ENCODE data around the gene AGTRAP. TPM values are rescaled to one million over a fixed set of nuclear protein-coding genes. Genes with fewer than 3 reads are reported as not detected.

The AGTRAP gene
- total RNA-seq, 2 donors from 2014 or later: 12.6 to 13.4 TPM

- Mint-ChIP-seq H3K4me3 (no peak overlapping the region), H3K27ac (no peak overlapping the region)
- no peak for DNase-seq
Measured at GRCh38 chr1:11700601-11701467, 35.1 kb upstream of the AGTRAP start.

DNA sequence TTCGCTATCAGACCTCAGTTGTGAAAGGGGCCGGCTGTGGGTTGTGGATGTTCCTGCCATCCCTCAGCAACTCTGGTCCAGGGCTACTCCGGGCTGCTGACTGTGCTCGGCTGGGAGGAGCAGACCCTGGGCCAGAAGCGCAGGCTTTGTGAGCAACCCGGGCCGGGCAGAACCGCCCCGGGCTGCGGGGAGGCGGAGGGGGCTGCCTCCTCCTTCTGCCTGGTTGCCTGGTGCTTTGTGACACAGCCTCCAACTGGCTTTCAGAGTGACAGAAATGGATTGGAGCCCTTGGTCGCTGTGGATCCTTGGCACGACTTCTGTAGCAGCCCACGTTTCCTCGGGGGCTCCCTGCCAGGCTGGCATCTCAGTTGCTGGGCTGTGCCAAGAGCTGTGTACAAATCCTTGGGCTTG, 34.4 kb upstream of the AGTRAP start:
- H3K4me3 Mint-ChIP-seq: no peak overlapping the region
- ATAC-seq (replicated peaks in 1 of 2) (no peak), DNase-seq (no peak)
- H3K27me3 Mint-ChIP-seq (ENCODE audit: low read depth): peaks cover 7% of the 10 kb centered on the region
- H3K9me3 Mint-ChIP-seq: no peaks in the 10 kb centered on the region
- no peaks in the 10 kb centered on the region for H3K36me3 Mint-ChIP-seq (ENCODE audit: insufficient read depth in 2 of 2)
- no peaks in the 10 kb centered on the region for H3K4me1 Mint-ChIP-seq (ENCODE audit: low read depth)
- no peak overlapping the region for H3K27ac Mint-ChIP-seq

More at GRCh38 chr1:11700601-11701467, 35.1 kb upstream of the AGTRAP start:
- Mint-ChIP-seq H3K27me3 (ENCODE audit: low read depth) (peaks cover 7% of the 10 kb centered on the region), H3K36me3 (ENCODE audit: insufficient read depth in 2 of 2) (no peaks in the 10 kb centered on the region), H3K9me3 (no peaks in the 10 kb centered on the region), H3K4me1 (ENCODE audit: low read depth) (no peaks in the 10 kb centered on the region)
- no peak for ATAC-seq (replicated peaks in 1 of 2)

DNA sequence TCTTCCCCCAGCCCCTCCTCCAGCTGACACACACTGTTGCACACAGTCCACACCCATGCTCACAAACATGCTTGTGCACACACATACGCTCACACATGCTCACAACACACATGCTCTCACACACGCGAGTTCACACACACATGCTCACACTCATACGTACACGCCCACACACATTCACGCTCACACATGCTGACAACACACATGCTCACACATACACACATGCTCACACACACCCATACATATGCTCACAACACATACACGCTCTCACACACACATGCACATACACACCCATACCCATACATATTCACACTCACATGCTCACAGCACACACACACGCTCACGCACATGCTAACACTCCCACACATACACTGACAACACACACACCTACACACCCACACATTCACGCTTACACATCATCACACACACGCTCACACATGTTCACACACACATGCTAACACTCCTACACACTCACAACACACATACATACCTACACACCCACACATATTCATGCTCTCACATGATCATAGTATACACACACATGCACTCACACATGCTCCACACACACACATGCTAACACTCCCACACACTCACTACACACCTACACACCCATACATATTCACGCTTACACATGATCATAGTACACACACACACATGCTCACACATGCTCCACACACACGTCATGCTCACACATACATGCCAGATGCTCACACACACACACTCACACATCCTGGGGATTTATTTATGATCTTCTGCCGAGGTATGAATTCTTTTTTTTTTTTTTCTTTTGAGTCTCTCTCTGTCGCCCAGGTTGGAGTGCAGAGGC, 33.7 kb upstream of the AGTRAP start:
- Mint-ChIP-seq H3K9me3 (no peaks in the 10 kb centered on the region), H3K27ac (no peak overlapping the region)

GRCh38 chr1:11703357-11704193, 32.4 kb upstream of the AGTRAP start:
- Mint-ChIP-seq H3K27ac (no peak overlapping the region), H3K9me3 (no peaks in the 10 kb centered on the region), H3K36me3 (ENCODE audit: insufficient read depth in 2 of 2) (no peaks in the 10 kb centered on the region), H3K27me3 (ENCODE audit: low read depth) (peaks cover 7% of the 10 kb centered on the region), H3K4me3 (no peak overlapping the region), H3K4me1 (ENCODE audit: low read depth) (no peaks in the 10 kb centered on the region)
- ATAC-seq (replicated peaks in 1 of 2): no peak
- no peak for DNase-seq

More for the DNA sequence above, 33.7 kb upstream of the AGTRAP start:
- Mint-ChIP-seq H3K36me3 (ENCODE audit: insufficient read depth in 2 of 2) (no peaks in the 10 kb centered on the region), H3K4me1 (ENCODE audit: low read depth) (no peaks in the 10 kb centered on the region), H3K27me3 (ENCODE audit: low read depth) (peaks cover 7% of the 10 kb centered on the region), H3K4me3 (no peak overlapping the region)
- DNase-seq (no peak), ATAC-seq (replicated peaks in 1 of 2) (no peak)

- H3K4me1 Mint-ChIP-seq (ENCODE audit: low read depth): no peaks in the 10 kb centered on the region
- peaks cover 7% of the 10 kb centered on the region for H3K27me3 Mint-ChIP-seq (ENCODE audit: low read depth)
- DNase-seq (no peak), ATAC-seq (replicated peaks in 1 of 2) (no peak)
- no peaks in the 10 kb centered on the region for H3K36me3 Mint-ChIP-seq (ENCODE audit: insufficient read depth in 2 of 2)
- H3K27ac Mint-ChIP-seq: no peak overlapping the region
- no peak overlapping the region for H3K4me3 Mint-ChIP-seq
- no peaks in the 10 kb centered on the region for H3K9me3 Mint-ChIP-seq
Measured at GRCh38 chr1:11704194-11704529, 31.8 kb upstream of the AGTRAP start.

GRCh38 chr1:11704691-11705475, 31.1 kb upstream of the AGTRAP start:
- no peak overlapping the region for H3K27ac Mint-ChIP-seq
- no peak overlapping the region for H3K4me3 Mint-ChIP-seq
- H3K36me3 Mint-ChIP-seq (ENCODE audit: insufficient read depth in 2 of 2): no peaks in the 10 kb centered on the region
- ATAC-seq (replicated peaks in 1 of 2) (no peak), DNase-seq (no peak)
- no peaks in the 10 kb centered on the region for H3K4me1 Mint-ChIP-seq (ENCODE audit: low read depth)
- H3K9me3 Mint-ChIP-seq: no peaks in the 10 kb centered on the region
- H3K27me3 Mint-ChIP-seq (ENCODE audit: low read depth): peaks cover 7% of the 10 kb centered on the region

DNA sequence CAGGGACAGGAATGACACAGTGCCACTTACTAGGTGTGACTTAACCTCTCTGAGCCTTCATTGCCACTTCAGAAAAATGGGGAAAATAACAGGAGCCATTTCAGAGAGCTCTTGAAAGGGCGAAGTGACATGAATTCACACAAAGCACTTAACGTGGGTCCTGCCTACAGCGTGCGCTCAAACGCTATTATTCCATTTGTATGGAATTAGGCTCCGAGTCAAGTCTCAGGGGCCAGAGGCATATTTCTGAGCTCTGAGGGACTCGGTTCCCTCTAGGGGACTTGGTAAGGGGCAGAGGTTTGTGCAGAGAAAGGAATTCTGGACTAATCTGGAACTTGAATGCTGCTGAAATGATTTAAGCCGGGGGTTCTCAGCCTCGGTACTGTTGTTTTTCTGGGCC, 30.3 kb upstream of the AGTRAP start:
- peaks cover 7% of the 10 kb centered on the region for H3K27me3 Mint-ChIP-seq (ENCODE audit: low read depth)
- no peaks in the 10 kb centered on the region for H3K9me3 Mint-ChIP-seq
- no peaks in the 10 kb centered on the region for H3K36me3 Mint-ChIP-seq (ENCODE audit: insufficient read depth in 2 of 2)
- ATAC-seq (replicated peaks in 1 of 2) (no peak), DNase-seq (no peak)
- H3K27ac Mint-ChIP-seq: no peak overlapping the region
- no peaks in the 10 kb centered on the region for H3K4me1 Mint-ChIP-seq (ENCODE audit: low read depth)
- no peak overlapping the region for H3K4me3 Mint-ChIP-seq

DNA sequence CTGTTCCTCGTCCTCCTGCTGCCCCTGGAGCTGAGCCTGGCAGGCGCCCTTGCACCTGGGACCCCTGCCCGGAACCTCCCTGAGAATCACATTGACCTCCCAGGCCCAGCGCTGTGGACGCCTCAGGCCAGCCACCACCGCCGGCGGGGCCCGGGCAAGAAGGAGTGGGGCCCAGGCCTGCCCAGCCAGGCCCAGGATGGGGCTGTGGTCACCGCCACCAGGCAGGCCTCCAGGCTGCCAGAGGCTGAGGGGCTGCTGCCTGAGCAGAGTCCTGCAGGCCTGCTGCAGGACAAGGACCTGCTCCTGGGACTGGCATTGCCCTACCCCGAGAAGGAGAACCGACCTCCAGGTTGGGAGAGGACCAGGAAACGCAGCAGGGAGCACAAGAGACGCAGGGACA, 29.6 kb upstream of the AGTRAP start:
- peaks cover 7% of the 10 kb centered on the region for H3K27me3 Mint-ChIP-seq (ENCODE audit: low read depth)
- DNase-seq (no peak), ATAC-seq (replicated peaks in 1 of 2) (no peak)
- H3K27ac Mint-ChIP-seq: no peak overlapping the region
- H3K4me3 Mint-ChIP-seq: no peak overlapping the region
- H3K36me3 Mint-ChIP-seq (ENCODE audit: insufficient read depth in 2 of 2): no peaks in the 10 kb centered on the region
- no peaks in the 10 kb centered on the region for H3K9me3 Mint-ChIP-seq
- H3K4me1 Mint-ChIP-seq (ENCODE audit: low read depth): no peaks in the 10 kb centered on the region

GRCh38 chr1:11707621-11708276, 28.2 kb upstream of the AGTRAP start:
- H3K27me3 Mint-ChIP-seq (ENCODE audit: low read depth): peaks cover 7% of the 10 kb centered on the region
- no peaks in the 10 kb centered on the region for H3K9me3 Mint-ChIP-seq

DNA sequence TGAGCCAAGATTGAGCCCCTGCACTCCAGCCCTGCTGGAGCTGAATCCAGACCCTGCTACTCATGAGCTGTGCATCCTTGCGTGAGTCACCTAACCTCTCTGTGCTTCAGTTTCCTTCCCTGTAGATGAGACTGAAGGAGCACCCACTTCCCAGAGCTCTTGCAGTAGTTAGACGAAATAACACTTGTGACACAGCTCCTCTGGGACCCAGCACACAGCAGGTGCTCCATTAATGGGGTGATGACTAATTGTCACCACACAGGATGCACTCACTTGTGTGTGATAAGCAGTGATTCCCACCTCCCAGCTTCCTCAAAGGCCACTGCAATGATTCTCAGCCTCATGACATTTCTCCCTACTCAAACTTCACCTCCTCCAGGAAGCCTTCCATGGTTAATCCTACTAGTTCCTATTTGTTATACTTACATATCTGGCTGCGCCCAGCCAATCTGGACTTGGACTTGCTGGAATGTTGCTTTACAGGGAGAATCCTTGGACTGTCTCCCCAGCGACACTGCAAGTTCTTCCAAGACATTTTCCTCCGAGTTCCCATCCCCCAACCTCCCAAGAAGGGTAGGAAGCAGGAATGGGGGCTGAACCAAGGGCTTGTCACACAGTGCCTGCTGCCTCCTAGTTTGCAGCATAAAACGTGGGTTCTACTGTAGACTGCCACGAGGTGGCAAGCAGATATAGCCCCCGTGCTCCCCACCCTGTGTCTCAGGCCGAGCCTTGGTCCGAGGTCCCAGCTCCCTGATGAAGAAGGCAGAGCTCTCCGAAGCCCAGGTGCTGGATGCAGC, 27.2 kb upstream of the AGTRAP start:
- Mint-ChIP-seq H3K36me3 (ENCODE audit: insufficient read depth in 2 of 2) (no peaks in the 10 kb centered on the region), H3K4me3 (no peak overlapping the region), H3K9me3 (no peaks in the 10 kb centered on the region), H3K4me1 (ENCODE audit: low read depth) (no peaks in the 10 kb centered on the region), H3K27me3 (ENCODE audit: low read depth) (peaks cover 7% of the 10 kb centered on the region), H3K27ac (no peak overlapping the region)
- DNase-seq (no peak), ATAC-seq (replicated peaks in 1 of 2) (no peak)

More at GRCh38 chr1:11707621-11708276, 28.2 kb upstream of the AGTRAP start:
- Mint-ChIP-seq H3K4me1 (ENCODE audit: low read depth) (no peaks in the 10 kb centered on the region), H3K36me3 (ENCODE audit: insufficient read depth in 2 of 2) (no peaks in the 10 kb centered on the region), H3K27ac (no peak overlapping the region), H3K4me3 (no peak overlapping the region)
- no peak for DNase-seq
- ATAC-seq (replicated peaks in 1 of 2): no peak

GRCh38 chr1:11711490-11711889, 24.4 kb upstream of the AGTRAP start:
- no peaks in the 10 kb centered on the region for H3K4me1 Mint-ChIP-seq (ENCODE audit: low read depth)

More at GRCh38 chr1:11711490-11711889, 24.4 kb upstream of the AGTRAP start:
- no peak overlapping the region for H3K27ac Mint-ChIP-seq
- DNase-seq (no peak), ATAC-seq (replicated peaks in 1 of 2) (no peak)
- no peaks in the 10 kb centered on the region for H3K36me3 Mint-ChIP-seq (ENCODE audit: insufficient read depth in 2 of 2)
- no peaks in the 10 kb centered on the region for H3K27me3 Mint-ChIP-seq (ENCODE audit: low read depth)
- no peak overlapping the region for H3K4me3 Mint-ChIP-seq
- H3K9me3 Mint-ChIP-seq: no peaks in the 10 kb centered on the region
